GM11168 (cell line): ENCODE results near the gene CYSLTR1.
"Not testable (repeated sequence)": the region's sequence is repeated elsewhere in the genome, so short reads cannot be mapped to it uniquely, and the experiment has no call there.

Experiments used
- in situ Hi-C: fragments of 300-500 bp; cut with MboI; formaldehyde crosslinking; loops from one replicate; pipeline ENCODE4 v1.12.0; 2022; ENCODE audit warnings: low sequenced_read_pairs; ENCODE audit not compliant: unreplicated experiment

The CYSLTR1 gene, protein sequence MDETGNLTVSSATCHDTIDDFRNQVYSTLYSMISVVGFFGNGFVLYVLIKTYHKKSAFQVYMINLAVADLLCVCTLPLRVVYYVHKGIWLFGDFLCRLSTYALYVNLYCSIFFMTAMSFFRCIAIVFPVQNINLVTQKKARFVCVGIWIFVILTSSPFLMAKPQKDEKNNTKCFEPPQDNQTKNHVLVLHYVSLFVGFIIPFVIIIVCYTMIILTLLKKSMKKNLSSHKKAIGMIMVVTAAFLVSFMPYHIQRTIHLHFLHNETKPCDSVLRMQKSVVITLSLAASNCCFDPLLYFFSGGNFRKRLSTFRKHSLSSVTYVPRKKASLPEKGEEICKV

GRCh38 chrX:78327370-78328086 lies at the start of gene CYSLTR1:
Gene CYSLTR1 (minus strand): TSS chrX:78327611. CDS start chrX:78273746, 53,865 bp downstream.
- in situ Hi-C loops, result loop anchor here (25.0 kb wide), 1 partner anchor 415 kb away; the partner anchor contains the start of gene ATP7A

DNA sequence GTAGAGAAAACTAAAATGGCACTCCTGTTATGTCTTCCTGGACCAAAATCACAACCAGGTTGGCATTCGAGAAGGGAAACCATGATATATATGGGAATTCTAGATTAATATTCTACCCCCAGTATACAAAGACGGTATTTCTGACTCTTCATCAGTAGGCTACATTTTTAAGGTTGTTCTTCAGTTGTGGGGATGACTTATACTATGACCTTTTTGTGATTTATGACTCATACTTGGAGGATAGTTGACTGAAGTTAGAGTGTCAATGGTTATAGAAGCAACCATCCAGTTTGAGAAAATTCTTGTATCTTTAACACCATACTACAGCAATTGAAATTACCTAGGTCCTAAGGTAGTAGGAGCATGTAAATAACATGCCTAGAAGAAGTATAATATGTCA lies 49.8 kb upstream of the CYSLTR1 start:
- in situ Hi-C loops, result no loop called here

DNA sequence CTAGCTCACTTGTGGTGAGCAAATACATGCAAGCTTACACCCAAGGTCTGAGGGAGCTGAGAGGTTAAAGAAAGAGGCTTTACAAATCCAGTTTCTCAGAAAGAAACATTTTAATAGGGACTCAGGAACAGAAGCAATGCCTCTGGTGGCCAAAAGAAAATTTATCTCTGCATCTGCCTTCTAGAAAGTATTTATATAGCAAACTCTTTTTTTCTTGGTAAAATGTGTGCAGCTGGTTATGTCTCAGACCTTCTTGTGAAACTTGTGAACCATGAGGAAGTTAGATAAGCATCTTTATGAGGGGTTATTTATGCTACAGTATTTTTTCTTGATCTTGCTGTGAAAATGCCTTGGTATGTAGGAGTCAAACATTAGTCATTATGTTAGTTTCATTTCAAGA lies 48.5 kb upstream of the CYSLTR1 start:
- in situ Hi-C loops, result no loop called here

DNA sequence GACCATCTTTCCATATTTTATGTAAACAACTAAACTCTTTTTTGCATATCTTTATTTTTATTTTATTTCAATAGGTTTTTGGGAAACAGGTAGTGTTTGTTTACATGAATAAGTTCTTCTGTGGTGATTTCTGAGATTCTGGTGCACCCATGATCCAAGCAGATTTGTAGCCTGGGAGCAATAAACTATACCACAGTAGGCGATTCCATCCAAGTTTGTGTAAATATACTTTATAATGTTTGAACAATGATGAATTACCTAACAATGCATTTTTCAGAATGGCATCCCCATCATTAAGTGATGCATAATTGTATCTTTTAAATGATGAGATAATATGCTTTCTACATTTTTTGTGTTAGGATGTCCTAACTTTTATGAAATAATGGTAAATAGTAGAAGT lies 39.2 kb upstream of the CYSLTR1 start:
- in situ Hi-C loops, result no loop called here

DNA sequence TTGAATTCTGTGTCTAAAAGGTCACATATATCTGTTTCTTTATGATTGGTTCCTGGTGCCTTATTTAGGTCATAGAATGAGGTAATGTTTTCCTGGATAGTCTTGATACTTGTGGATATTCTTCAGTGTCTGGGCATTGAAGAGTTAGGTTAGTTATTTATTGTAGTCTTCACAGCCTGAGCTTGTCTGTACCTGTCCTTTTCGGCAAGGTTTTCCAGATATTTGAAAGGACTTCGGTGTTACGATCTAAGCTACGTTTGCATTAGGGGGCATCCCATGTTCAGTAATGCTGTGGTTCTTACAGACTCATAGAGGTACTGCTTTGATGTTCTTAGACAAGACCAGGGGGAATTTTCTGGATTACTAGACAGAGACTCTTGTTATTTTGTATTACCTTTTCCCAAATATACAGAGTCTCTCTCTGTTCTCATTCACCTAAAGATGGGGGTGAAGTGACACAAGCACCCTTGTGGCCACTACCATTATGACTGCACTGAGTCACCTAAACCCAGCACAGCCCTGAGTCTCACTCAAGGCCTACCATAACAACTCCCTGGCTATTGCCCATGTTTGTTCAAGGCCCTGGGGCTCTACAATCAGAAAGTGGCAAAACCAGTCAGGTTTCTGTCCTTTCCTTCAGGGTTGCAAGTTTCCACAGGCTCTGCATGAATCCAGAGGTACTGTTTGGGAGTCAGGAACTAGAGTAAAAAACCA lies 30.1 kb upstream of the CYSLTR1 start:
- in situ Hi-C loops, result no loop called here

DNA sequence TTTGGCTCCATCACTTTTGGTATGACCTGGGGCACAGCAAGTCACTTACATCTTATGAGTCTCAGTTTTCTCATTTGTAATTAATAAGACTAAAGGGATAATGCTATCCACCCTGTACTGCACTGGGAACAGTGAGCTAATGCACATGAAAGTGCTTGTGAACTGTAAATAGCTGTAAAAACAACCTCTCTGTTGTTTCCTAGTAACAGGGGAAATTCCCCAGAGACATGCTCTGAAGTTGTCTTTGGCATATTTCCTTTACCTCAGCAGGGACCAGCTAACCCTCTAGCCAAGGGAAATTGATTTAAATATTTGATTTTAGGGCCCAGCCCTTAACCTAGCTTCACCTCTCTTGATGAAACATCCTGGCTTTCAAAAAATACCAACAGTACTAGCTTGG lies 6.1 kb upstream of the CYSLTR1 start:
- in situ Hi-C loops, result loop anchor here (25.0 kb wide), 1 partner anchor 421 kb away; the partner anchor contains the start of gene ATP7A

DNA sequence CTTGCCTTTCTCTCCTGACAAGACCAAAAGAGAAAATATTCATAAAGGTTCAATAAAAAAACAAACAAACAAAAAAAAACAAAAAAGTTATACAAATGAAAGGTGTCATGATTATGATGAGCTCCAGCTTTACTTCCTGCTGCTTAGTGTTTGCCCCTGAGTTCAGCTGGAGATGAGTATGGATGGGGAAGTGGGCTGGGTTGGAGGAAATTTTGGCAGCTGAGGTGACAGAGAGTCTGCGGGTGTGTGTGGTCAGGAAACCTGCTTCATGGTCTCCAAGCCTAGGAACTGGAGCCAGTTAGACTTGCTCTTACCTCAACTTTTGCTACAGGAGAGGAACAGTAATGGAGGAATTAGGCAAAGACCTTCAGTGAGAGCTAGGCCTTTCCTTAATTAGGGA lies 4.3 kb upstream of the CYSLTR1 start:
- in situ Hi-C loops, result loop anchor here (25.0 kb wide), 1 partner anchor 419 kb away; the partner anchor contains the start of gene ATP7A

DNA sequence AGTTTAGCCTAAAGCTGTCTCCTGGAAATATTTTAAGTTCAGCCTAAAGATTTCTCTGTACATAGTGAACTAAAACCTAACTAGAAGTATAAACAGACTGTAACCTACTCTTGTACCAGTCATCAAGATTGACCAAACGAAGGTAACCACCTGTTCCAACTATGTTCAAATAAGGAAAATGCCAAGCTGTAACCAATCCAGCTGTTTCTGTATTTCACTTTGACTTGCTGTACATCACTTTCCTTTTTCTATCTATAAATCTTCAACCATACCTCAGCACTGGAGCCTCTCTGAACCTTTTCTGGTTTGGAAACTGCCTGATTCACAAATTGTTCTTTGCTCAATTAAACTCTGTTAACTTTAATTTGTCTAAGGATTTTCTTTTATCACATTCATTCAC lies 3.1 kb upstream of the CYSLTR1 start:
- in situ Hi-C loops, result loop anchor here (25.0 kb wide), 1 partner anchor 418 kb away; the partner anchor contains the start of gene ATP7A

GRCh38 chrX:78330068-78330467 lies 2.7 kb upstream of the CYSLTR1 start:
- in situ Hi-C loops, result loop anchor here (25.0 kb wide), 1 partner anchor 418 kb away; the partner anchor contains the start of gene ATP7A

GRCh38 chrX:78329486-78329885 lies 2.1 kb upstream of the CYSLTR1 start:
- in situ Hi-C loops, result loop anchor here (25.0 kb wide), 1 partner anchor 417 kb away; the partner anchor contains the start of gene ATP7A

DNA sequence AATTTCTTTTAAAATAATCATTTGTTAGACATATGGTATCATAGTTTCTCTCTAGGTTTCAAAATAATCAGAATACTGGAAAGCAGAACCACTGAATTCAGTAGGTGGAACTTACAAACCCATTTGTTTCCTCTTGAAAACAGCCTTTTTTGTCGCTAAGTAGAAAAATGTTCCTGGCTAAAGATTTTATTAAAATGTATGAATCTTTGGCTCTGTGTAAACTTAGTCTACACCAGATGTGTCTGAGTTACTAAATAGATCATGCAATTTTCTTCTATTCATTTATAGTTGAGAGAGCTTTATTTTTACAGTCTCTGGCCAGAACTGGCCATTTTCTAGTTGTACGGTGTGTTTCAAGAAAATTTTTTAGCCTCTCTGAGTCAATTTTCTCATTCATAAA lies 1.0 kb downstream of the CYSLTR1 start:
- in situ Hi-C loops, result loop anchor here (25.0 kb wide), 1 partner anchor 414 kb away; the partner anchor contains the start of gene ATP7A

DNA sequence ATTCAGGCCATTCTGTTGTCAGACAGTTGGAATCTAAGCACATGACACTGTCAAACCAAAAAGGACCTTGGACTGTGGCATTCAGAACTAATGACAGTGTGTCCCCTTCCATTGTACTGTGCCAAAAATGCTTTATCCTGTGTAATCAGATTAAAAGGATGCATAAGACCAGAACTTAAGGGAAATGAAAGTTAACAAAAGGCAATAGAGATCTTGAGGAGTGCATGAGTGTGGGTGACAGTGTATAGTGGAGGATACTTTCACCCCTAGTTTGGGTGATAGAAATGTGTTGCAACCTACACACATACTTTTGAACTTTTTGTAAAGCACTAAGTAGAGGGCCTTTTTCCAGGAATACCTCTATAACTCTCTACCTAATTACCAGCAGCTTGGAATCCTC lies 4.5 kb downstream of the CYSLTR1 start:
- in situ Hi-C loops, result no loop called here

DNA sequence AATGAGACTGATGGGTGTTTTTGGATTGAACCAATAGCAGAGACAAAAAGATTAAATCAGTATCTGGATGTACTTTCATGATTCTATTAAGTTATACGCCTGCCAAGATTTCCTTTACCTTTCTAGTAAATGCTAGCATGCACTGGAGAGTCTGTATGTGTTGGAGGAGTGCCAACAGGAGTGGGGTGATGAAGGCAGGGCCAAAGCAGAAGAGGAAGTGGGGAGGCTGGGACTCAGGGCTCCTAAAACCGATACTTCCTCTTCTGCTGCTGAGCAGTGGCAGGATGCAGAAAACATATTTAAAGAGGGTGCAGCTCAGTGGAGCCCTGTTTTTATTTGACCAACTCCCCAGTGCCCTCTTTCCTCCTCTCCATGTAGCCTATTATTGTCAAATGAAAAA lies 5.6 kb downstream of the CYSLTR1 start:
- in situ Hi-C loops, result no loop called here

DNA sequence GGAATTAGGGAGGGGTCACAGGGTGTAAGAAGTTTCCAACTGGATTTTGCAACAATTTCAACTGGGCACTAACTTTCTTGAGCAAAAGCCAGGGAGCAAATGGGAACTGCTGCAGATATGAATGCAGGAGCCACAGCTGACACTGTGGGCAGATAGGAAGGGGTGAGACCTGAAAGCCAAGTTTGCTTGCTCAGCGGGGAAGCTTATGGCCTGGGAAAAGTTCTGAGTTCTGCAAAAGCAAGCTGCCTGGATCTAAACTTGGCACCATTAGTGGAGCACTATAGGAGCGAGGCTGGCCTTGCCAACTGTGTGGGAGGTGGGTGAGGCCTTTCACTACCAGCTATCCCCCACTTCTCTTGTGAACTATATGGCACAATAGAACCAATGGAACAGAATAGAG lies 11.1 kb downstream of the CYSLTR1 start:
- in situ Hi-C loops, result no loop called here

DNA sequence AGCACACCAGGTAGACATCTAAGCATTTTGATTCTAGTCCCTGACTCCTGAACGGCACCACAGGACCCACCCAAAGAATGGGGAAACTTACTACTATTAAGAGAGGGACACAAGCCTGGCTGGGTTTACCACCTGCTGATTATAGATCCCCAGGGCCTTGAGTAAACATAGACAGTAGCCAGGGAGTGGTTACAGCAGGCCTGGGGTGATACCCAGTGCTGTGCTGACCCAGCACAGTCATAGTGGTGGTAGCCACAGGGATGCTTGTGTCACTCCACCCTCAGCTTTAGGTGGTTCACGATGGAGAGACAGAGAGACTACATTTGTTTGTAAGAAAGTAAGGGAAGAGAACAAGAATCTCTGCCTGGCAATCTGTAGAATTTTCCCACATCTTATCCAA lies 11.7 kb downstream of the CYSLTR1 start:
- in situ Hi-C loops, result no loop called here

GRCh38 chrX:78314561-78314960 lies 12.8 kb downstream of the CYSLTR1 start:
- in situ Hi-C loops, result no loop called here

DNA sequence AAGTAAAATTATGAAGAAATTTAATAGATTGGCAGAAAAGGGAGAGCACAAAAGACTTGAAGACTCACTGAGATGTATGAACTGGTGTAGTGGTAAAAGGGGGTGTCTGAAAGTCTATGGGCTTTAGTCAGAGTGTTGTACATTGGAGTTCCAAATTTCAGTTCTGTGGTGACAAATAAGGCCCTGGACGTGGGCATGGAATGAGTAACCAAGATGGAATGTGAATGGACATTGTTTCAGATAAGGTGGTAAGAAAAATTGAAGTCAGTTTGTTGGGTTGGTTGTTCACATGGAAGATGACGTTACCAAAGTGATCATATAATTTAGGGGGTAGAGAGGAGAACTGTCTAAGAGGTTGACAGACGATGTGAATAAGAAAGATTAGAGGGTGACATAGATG lies 13.9 kb downstream of the CYSLTR1 start:
- in situ Hi-C loops, result no loop called here

DNA sequence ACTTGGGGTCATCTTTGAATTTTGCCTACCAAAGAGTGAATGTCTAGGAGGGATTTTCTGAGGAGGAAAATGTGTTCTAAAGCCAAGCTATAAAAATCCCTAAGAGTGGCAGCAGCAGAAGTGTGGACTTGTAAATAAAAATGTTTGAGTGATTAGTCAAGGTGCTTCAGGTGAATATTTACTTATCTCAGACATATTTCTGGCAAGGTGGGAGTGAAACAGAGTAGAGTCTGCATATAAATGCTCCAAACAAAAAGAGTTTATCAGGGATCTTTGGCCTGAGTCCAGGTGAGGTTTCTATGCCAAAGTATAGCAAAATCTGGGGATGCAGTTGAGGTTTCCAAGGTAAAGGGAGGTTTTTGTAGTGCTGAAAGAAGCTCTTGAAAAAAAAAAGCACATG lies 19.7 kb downstream of the CYSLTR1 start:
- in situ Hi-C loops, result no loop called here

DNA sequence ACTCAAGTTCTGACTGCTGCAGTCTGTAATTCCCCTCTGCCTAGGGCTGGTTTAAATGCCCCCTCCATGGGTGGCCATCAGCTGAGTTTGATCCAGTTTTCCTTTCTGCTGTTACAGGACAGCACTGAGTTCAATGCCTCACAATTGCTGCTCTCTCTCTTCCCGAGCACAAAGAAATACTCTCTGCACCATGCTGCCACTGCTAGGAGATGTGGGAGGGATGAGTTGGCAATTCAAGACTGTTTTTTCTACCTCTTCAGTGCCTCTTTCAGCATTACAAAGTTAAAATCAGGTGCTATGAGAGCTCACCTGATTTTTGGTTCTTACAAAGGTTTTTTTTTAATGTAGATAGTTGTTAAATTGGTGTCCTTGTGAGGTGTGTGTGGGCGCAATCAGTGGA lies 24.3 kb downstream of the CYSLTR1 start:
- in situ Hi-C loops, result no loop called here

DNA sequence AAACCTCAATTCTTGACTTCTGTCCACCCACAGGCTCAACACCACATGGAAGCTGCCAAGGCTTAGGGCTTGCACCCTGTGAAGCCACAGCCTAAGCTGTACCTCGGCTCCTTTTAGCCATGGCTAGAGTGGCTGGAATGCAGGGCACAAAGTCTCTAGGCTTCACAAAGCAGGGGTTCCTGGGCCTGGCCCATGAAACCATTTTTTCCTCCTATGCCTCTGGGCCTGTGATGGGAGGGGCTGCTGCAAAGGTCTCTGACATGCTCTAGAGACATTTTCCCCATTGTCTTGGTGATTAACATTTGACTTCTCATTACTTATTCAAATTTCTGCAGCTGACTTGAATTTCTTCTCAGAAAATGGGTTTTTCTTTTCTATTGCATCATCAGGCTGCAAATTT lies 26.5 kb downstream of the CYSLTR1 start:
- in situ Hi-C loops, result not testable (repeated sequence)

DNA sequence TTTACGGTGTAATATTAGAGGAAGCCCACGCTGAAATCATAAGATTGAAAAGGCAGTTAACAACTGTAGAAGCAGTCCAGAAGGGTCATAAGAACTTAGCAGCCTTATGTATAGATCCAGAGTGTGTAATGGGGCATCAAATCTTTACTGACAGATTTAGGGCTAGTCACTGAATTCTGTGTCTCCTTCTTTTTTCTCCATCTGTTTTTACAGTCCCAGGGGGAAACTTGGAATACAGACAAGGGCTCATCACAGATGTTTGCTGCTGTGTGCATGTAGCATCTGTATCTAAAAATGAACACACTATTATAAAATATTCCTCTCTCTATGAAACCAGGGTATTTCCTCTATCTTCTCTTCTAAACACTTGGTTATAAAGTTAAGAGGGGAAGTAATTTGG lies 43.9 kb downstream of the CYSLTR1 start:
- in situ Hi-C loops, result no loop called here
